NCI-H1092 (cell line): ENCODE results near the gene CABLES2.

Source experiments
- DNase-seq: peaks from one replicate; lab custom pipeline; 2025; lab: John Stamatoyannopoulos, UW

The CABLES2 gene

GRCh38 chr20:62417981-62418708, 11.1 kb upstream of the CABLES2 start:
- DNase-seq = no peak

- DNase-seq = no peak
Measured at GRCh38 chr20:62416651-62417637, 9.9 kb upstream of the CABLES2 start.

GRCh38 chr20:62415354-62416111, 8.4 kb upstream of the CABLES2 start:
- DNase-seq = no peak

GRCh38 chr20:62413896-62414481, 6.9 kb upstream of the CABLES2 start:
- DNase-seq = no peak

GRCh38 chr20:62413025-62413570, 6.0 kb upstream of the CABLES2 start:
- DNase-seq = no peak

GRCh38 chr20:62412194-62413024, 5.3 kb upstream of the CABLES2 start:
- DNase-seq = no peak

GRCh38 chr20:62411479-62412193, 4.6 kb upstream of the CABLES2 start:
- no peak for DNase-seq

- no peak for DNase-seq
Measured at GRCh38 chr20:62410746-62411478, 3.8 kb upstream of the CABLES2 start.

GRCh38 chr20:62409931-62410745, 3.1 kb upstream of the CABLES2 start:
- peak; percentile 83 for DNase-seq

- DNase-seq = no peak
Measured at GRCh38 chr20:62409086-62409853, 2.2 kb upstream of the CABLES2 start.

- no peak for DNase-seq
Measured at GRCh38 chr20:62408640-62409039, 1.6 kb upstream of the CABLES2 start.

- DNase-seq = no peak
Measured at GRCh38 chr20:62408055-62408454, 970 bp upstream of the CABLES2 start.

- DNase-seq = no peak
Measured at GRCh38 chr20:62406635-62407176, 379 bp downstream of the CABLES2 start.

- no peak for DNase-seq
Measured at GRCh38 chr20:62405981-62406513, 1.0 kb downstream of the CABLES2 start.

GRCh38 chr20:62405108-62405980, 1.7 kb downstream of the CABLES2 start:
- no peak for DNase-seq

- no peak for DNase-seq
Measured at GRCh38 chr20:62404761-62405107, 2.4 kb downstream of the CABLES2 start.
